Hepatocyte (in vitro differentiated cells): ENCODE data around the gene CMSS1. TPM values are rescaled to one million over a fixed set of nuclear protein-coding genes. Genes with fewer than 3 reads are reported as not detected.

Experiments
- DNase-seq: peaks from one replicate; pipeline ENCODE4 v3.0.0-alpha.2; 2016; ENCODE audit warnings: low spot score
- H2AFZ ChIP-seq: fragments of 200-600 bp; sonication (generic); 2 replicates; pipeline ENCODE4 v1.6.0; 2016; ENCODE audit warnings: antibody characterized with exemption, mild to moderate bottlenecking
- H3K27ac ChIP-seq: fragments of 200-600 bp; sonication (generic); 2 replicates; pipeline ENCODE4 v1.5.1; 2016; ENCODE audit warnings: mild to moderate bottlenecking
- H3K27me3 ChIP-seq: fragments of 200-600 bp; sonication (generic); 2 replicates; pipeline ENCODE4 v1.6.1; 2016
- H3K36me3 ChIP-seq: fragments of 200-600 bp; sonication (generic); replicated peaks from 2 replicates; pipeline ENCODE4 v1.5.1; 2016; ENCODE audit warnings: low read depth; ENCODE audit not compliant: insufficient read depth
- H3K4me1 ChIP-seq: fragments of 200-600 bp; sonication (generic); 2 replicates; pipeline ENCODE4 v1.5.1; 2016; ENCODE audit warnings: mild to moderate bottlenecking, moderate library complexity; ENCODE audit not compliant: insufficient read depth
- H3K4me2 ChIP-seq: fragments of 200-600 bp; sonication (generic); 2 replicates; pipeline ENCODE4 v1.6.0; 2016
- H3K4me3 ChIP-seq: fragments of 200-600 bp; sonication (generic); 2 replicates; pipeline ENCODE4 v1.5.1; 2016; ENCODE audit warnings: mild to moderate bottlenecking
- H3K79me2 ChIP-seq: fragments of 200-600 bp; sonication (generic); 2 replicates; pipeline ENCODE4 v1.6.0; 2017; ENCODE audit warnings: mild to moderate bottlenecking
- H3K9me2 ChIP-seq: fragments of 200-600 bp; sonication (generic); replicated peaks from 2 replicates; pipeline ENCODE4 v1.6.0; 2017; ENCODE audit warnings: mild to moderate bottlenecking; ENCODE audit not compliant: insufficient read depth
- H3K9me3 ChIP-seq: fragments of 200-600 bp; sonication (generic); 2 replicates; pipeline ENCODE4 v1.5.1; 2016; ENCODE audit warnings: low read depth, mild to moderate bottlenecking
- H4K20me1 ChIP-seq: fragments of 200-600 bp; sonication (generic); 2 replicates; pipeline ENCODE4 v1.6.0; 2016; ENCODE audit warnings: mild to moderate bottlenecking; ENCODE audit not compliant: insufficient read depth, poor library complexity, severe bottlenecking
- EZH2 ChIP-seq: fragments of 200-600 bp; sonication (generic); IDR thresholded peaks from 2 replicates; pipeline ENCODE4 v1.6.1; 2016; ENCODE audit warnings: antibody characterized with exemption, mild to moderate bottlenecking, borderline replicate concordance
- EZH2phosphoT487 ChIP-seq: fragments of 200-600 bp; sonication (generic); IDR thresholded peaks from one replicate; pipeline ENCODE4 v1.6.1; 2018; ENCODE audit warnings: antibody characterized with exemption, mild to moderate bottlenecking, low read depth, moderate library complexity; ENCODE audit not compliant: unreplicated experiment, severe bottlenecking
- WGBS: methylation state at CpG from one replicate; pipeline ENCODE4 v1.1.6; 2016; ENCODE audit warnings: low lambda C conversion rate; ENCODE audit errors: missing lambda C conversion rate; 5-methylcytosine and 5-hydroxymethylcytosine counted together
- polyA plus RNA-seq: library from polyadenylated mRNA; unstranded; fragments of >200 nt; fragmentation: Nextera tagmentation; extraction: Ambion mirVana; gene quantifications from 2 replicates; pipeline ENCODE4 v1.2.1, GENCODE V29; 2016
- total RNA-seq: library from RNA; depleted of rRNA; stranded (reverse); fragments of >200 nt; gene quantifications from 2 replicates; pipeline ENCODE4 v1.2.3, GENCODE V29; 2014
- TF ChIP-seq, protein P1 (sequence below): fragments of 200-600 bp; sonication (generic); IDR thresholded peaks from 2 replicates; pipeline ENCODE4 v1.5.1; 2016; ENCODE audit warnings: antibody characterized with exemption, mild to moderate bottlenecking; ENCODE audit not compliant: poor library complexity

Gene CMSS1
- total and polyA plus RNA-seq, 2 experiments from 2014 or later, result 11.8 to 17.0 TPM

DNA sequence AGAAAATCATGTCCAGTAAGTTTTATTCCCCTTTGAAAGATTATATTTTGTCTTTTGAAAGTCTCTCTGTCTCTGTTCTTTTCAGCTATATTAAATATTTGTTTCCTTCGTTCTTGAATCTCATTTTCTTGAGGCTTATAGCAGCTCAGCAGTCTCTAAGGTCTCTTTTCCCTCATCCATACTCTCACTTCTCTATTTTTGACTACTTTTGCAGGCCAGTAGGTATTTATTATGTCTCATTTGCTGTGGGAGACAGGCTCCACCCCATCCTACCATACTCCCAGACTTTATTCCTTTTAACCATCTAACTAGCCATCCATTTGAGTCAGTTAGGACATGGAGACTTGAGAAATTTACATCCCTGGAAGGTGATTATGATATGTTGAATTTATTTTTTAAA, 225.6 kb downstream of the CMSS1 start:
- no peak for DNase-seq
- Histone ChIP-seq H3K4me2 (peak overlapping the region; percentile 44), H3K4me1 (peaks cover 56% of the 10 kb centered on the region), H4K20me1 (no peaks in the 10 kb centered on the region), H3K79me2 (no peaks in the 10 kb centered on the region), H3K4me3 (no peak overlapping the region), H2AFZ (no peak overlapping the region), H3K9me3 (no peaks in the 10 kb centered on the region), H3K36me3 (no peaks in the 10 kb centered on the region), H3K27ac (peak overlapping the region; percentile 89), H3K27me3 (no peaks in the 10 kb centered on the region), H3K9me2 (no peaks in the 10 kb centered on the region)
- TF ChIP-seq, protein P1, sequence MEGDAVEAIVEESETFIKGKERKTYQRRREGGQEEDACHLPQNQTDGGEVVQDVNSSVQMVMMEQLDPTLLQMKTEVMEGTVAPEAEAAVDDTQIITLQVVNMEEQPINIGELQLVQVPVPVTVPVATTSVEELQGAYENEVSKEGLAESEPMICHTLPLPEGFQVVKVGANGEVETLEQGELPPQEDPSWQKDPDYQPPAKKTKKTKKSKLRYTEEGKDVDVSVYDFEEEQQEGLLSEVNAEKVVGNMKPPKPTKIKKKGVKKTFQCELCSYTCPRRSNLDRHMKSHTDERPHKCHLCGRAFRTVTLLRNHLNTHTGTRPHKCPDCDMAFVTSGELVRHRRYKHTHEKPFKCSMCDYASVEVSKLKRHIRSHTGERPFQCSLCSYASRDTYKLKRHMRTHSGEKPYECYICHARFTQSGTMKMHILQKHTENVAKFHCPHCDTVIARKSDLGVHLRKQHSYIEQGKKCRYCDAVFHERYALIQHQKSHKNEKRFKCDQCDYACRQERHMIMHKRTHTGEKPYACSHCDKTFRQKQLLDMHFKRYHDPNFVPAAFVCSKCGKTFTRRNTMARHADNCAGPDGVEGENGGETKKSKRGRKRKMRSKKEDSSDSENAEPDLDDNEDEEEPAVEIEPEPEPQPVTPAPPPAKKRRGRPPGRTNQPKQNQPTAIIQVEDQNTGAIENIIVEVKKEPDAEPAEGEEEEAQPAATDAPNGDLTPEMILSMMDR, result no peak
- no peak for TF ChIP-seq EZH2phosphoT487
- no peak for TF ChIP-seq EZH2
- 100% methylated on average over 1 of the region's 1 CpG for WGBS

- Histone ChIP-seq H3K36me3 (no peaks in the 10 kb centered on the region), H3K27me3 (no peaks in the 10 kb centered on the region), H3K9me2 (no peaks in the 10 kb centered on the region), H4K20me1 (no peaks in the 10 kb centered on the region), H3K4me3 (no peak overlapping the region), H2AFZ (no peak overlapping the region), H3K4me1 (peaks cover 64% of the 10 kb centered on the region), H3K9me3 (no peaks in the 10 kb centered on the region), H3K79me2 (no peaks in the 10 kb centered on the region), H3K4me2 (no peak overlapping the region), H3K27ac (peak overlapping the region; percentile 77)
- DNase-seq, result no peak
- no peak for TF ChIP-seq EZH2phosphoT487
- TF ChIP-seq EZH2, result no peak
- TF ChIP-seq, protein P1, result no peak
These were observed 226.7 kb downstream of the CMSS1 start for GRCh38 chr3:100044369-100044768.

DNA sequence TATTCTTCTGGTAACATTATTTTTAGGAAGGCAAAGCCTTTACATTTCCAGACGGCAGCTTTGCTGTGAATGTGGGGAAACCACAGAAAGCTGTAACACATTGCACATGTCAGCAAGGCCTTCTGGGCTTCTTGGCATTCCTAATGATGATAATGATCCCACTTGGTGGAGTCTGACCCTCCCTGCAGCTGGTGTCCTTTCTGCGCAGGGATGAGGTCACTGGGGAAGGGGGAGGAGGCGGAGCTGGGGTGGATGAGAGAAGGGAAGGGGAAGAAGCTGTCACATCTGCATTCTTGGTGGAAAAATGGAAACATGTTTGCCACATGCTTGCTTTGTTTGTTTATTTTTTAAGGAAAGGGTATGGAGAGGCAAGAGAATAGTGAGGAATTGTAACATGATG, 228.0 kb downstream of the CMSS1 start:
- DNase-seq, result peak; percentile 53

More for the DNA sequence above, 228.0 kb downstream of the CMSS1 start:
- Histone ChIP-seq H3K9me2 (no peaks in the 10 kb centered on the region), H3K27ac (peak overlapping the region; percentile 77), H2AFZ (no peak overlapping the region), H3K79me2 (no peaks in the 10 kb centered on the region), H3K27me3 (no peaks in the 10 kb centered on the region), H3K4me1 (peaks cover 54% of the 10 kb centered on the region), H3K9me3 (no peaks in the 10 kb centered on the region), H4K20me1 (no peaks in the 10 kb centered on the region), H3K4me3 (no peak overlapping the region), H3K4me2 (no peak overlapping the region), H3K36me3 (no peaks in the 10 kb centered on the region)
- TF ChIP-seq, protein P1, result no peak
- TF ChIP-seq EZH2 (no peak), EZH2phosphoT487 (no peak)
- 57% methylated on average over 3 of the region's 3 CpGs for WGBS
